ENCODE measurements around the gene SLC44A3.

Gene SLC44A3

GRCh38 chr1:94909486-94909885 lies 89.3 kb downstream of the SLC44A3 start:
- no peak for DNase-seq (ENCODE audit: low spot score)

GRCh38 chr1:94912263-94913184 lies 92.4 kb downstream of the SLC44A3 start:
- DNase-seq (ENCODE audit: low spot score), result no peak

- no peak for DNase-seq (ENCODE audit: low spot score)
Measured at GRCh38 chr1:94917251-94917650, 97.1 kb downstream of the SLC44A3 start.

DNA sequence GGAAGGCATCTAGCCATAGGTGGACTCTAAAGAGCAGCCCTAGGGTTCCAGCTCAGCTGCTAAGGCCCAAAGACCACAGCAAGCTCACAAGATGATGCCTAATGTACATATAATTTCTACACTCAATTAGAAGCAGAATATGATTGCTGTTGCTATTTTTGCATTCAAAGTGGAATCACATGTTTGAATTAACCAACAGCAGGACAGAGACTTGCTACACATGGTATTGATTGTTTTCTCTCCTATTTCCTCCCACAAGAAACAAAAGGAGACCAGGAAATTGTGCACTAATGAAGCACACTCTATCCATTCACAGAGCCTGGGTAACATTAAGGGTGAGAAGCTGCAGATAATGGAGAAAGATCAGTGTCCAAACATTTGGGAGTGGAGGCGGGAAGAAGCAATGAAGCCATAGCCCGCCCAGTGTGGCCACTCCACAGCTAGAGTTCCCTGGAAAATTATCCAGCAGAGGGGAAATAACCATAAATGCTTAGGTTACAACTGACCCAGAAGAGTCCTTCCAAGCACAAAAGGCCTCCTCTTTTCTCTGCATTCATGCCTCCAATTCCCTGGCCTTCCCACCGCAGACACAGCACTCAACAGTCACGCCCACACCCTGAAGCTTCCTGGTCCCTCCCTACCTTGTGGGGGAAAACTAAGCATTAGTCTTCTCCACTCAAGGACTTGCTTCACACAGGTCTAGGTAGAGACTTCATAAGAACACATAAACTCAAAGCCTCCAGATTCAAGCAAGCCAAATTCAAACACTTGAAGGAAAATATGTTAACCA lies 99.3 kb downstream of the SLC44A3 start:
- DNase-seq (ENCODE audit: low spot score), result no peak

- DNase-seq (ENCODE audit: low spot score), result no peak
Measured at GRCh38 chr1:94920061-94920460, 99.9 kb downstream of the SLC44A3 start.

- no peak for DNase-seq (ENCODE audit: low spot score)
Measured at GRCh38 chr1:94921977-94922376, 101.8 kb downstream of the SLC44A3 start.

DNA sequence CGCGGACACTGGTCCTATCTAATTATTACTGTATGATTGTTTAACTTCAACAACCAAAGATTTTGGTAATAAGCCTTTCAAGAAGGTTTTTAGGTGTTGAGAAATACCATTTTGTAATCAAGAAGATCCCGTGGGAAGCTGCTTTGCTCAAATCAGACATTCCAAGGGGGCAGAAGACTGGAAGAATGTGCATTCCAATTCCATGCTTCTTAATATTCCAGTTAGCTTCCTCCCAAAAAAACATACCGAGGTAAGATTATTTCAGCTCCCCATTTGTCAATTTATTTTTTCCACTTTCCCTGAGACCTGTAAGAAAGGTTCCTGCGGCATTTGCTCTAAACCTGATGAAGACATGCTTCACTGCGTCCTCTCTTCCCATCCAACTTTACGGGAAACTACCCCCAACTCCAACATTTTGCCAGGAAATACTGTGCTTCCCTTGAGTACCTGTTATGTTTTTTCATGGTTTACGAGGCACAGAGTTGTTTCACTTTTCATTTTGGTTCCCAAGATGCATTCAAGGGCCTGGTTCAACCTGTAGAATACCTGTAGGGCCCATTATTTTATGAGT lies 102.7 kb downstream of the SLC44A3 start:
- DNase-seq (ENCODE audit: low spot score), result no peak

GRCh38 chr1:94925004-94925403 lies 104.8 kb downstream of the SLC44A3 start:
- no peak for DNase-seq (ENCODE audit: low spot score)

DNA sequence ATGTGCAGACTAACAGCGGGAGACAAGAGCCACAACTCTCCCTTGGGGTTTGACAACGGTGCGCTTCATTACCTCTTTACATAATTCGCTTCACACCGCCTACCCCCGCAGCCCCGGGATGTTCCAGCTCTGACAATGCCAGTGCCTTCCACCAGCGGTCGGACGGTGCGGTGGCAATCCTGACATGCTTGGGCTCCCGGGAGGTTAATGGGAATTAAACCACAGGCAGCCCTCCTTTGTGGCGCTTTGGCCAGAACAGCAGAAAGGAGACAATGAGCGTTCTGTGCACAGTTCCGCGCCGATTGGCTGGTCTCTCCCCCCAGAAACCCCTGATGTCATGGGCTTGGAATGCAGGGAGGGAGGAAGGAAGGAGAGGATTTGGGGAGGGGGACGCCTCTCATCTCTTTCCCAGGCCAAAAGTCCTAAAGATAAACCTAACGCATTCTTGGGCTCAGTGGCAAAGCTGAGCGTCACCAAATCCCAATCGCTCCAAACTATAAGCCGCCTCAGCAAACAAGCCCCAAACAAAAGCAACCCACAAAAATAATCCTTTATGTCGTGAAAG lies 105.5 kb downstream of the SLC44A3 start:
- peak; percentile 64 for DNase-seq (ENCODE audit: low spot score)

DNA sequence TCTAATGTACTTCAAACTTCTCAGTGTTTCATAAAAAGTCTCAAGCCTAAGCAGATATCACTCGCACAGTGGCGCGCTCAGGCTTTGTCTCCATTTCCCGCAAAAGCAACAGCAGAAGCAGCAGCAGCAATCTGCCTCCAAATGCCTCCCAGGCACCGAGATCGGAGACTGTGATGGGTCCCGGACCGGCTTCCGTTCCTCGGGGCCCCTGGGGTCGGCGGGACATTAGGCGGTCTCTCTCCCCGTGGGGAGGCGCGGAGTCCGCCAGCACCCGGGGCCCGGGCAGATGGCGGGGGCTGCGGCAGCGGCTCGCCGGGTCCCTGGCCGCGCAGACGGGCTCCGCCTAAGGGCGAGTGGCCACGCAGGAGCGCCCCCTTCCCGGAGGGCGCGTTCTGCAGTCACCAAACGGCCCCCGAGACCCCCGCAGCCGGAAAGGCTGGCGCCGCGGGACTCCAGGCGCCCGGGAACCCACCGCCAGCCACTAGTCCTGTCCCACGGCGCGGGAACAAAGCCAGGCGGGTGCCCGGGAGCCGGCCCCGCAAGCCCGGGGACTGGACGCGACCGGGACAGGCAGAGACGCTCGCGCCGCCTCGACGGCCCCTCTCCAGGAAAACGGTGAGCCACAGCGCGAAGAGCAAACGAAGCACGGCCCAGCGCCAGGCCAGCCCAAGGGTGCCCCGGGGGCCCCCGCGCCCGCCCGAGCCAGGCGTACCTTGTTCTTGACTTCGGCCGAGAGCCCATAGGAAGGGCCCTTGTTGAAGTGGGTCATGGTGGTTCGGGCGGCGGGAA lies 106.2 kb downstream of the SLC44A3 start:
- peak; percentile 44 for DNase-seq (ENCODE audit: low spot score)

- peak; percentile 82 for DNase-seq (ENCODE audit: low spot score)
Measured at GRCh38 chr1:94926915-94927404, 106.8 kb downstream of the SLC44A3 start, which contains the start of gene CNN3. Gene CNN3 (minus strand): TSS chr1:94927110. CDS start chr1:94926894, 216 bp downstream.

GRCh38 chr1:94927405-94928175 lies 107.4 kb downstream of the SLC44A3 start:
- DNase-seq (ENCODE audit: low spot score), result peak; percentile 30

GRCh38 chr1:94928293-94928939 lies 108.3 kb downstream of the SLC44A3 start:
- no peak for DNase-seq (ENCODE audit: low spot score)

DNA sequence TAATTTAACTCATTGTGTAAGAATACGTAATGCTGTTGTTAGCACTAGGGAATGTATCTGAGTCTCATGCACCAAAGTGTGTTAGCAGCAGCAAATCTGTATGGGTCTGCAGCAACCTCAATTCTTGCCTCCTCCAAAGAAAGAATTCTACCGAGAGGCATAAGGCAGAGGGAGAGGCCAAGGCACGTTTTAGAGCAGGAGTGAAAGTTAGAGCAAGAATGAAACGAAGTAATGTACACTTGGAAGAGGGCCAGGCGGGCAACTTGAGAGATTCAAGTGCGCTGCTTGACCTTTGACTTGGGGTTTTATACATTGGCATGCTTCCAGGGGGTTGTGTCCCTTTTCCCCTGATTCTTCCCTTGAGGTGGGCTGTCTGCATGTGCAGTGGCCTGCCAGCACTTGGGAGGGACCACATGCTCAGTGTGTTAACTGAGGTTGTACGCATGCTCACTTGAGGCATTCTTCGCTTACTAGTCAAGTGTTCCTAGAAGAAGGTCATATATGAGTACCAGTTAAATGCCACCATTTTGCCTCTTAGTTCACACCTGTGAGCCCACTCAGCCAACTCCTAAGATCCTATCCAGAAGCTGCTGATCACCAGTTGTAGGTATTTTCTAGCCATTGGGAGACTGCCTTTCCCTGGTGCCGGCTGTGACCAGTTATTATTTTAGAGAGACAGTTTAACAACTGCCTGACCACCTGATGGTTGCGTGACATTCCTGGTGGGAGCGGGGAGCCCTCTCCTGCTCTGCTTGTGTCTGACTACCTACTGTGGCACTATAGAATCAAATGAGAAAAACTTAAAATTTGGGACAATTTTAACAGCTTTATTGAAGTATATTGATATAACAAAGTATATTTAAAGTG lies 109.4 kb downstream of the SLC44A3 start:
- no peak for DNase-seq (ENCODE audit: low spot score)

GRCh38 chr1:94931254-94931841 lies 111.2 kb downstream of the SLC44A3 start:
- no peak for DNase-seq (ENCODE audit: low spot score)

GRCh38 chr1:94934551-94934950 lies 114.4 kb downstream of the SLC44A3 start:
- no peak for DNase-seq (ENCODE audit: low spot score)

GRCh38 chr1:94935034-94935433 lies 114.9 kb downstream of the SLC44A3 start:
- DNase-seq (ENCODE audit: low spot score), result no peak

DNA sequence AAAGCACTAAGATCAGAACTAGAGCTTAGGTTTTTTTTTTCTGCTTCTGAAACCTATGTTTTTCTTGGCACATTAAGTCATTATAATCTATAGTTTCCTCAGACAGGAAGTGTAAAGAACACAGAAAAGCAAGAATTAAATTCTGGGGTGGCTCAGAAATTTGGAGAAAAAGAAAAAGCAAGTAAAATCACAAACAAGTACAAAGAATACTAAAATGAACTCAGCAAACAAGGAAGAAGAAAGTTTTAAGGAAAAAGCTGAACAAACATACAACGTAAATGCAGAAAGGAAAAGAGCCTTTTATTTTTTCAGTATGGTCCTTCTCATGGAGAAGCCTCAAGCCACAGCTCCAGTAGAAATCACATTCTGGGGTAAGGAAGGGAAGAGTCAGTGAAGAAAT lies 115.3 kb downstream of the SLC44A3 start:
- DNase-seq (ENCODE audit: low spot score), result no peak

Measured in HuH-7.5 (cell line).